MM.1S (cell line): ENCODE results near the gene BPIFB2.

Experiments
- DNase-seq: peaks from one replicate; pipeline ENCODE4 v3.0.0-alpha.2; 2015
- H2AFZ ChIP-seq: fragments of 300-600 bp; sonication (generic); 2 replicates; pipeline ENCODE4 v1.6.0; 2016; ENCODE audit warnings: antibody characterized with exemption, low read length
- H3F3A ChIP-seq: fragments of 300-600 bp; sonication (generic); 2 replicates; pipeline ENCODE4 v1.6.1; 2016; ENCODE audit warnings: mild to moderate bottlenecking, antibody characterized with exemption, low read length, moderate library complexity, mixed read lengths; ENCODE audit not compliant: insufficient read depth
- H3K27ac ChIP-seq: fragments of 300-600 bp; sonication (generic); 2 replicates; pipeline ENCODE4 v1.5.1; 2016; ENCODE audit warnings: mild to moderate bottlenecking, low read length
- H3K27me3 ChIP-seq: fragments of 300-600 bp; sonication (generic); replicated peaks from 2 replicates; pipeline ENCODE4 v1.6.0; 2016; ENCODE audit warnings: low read length; ENCODE audit not compliant: insufficient read depth
- H3K36me3 ChIP-seq: fragments of 300-600 bp; sonication (generic); replicated peaks from 2 replicates; pipeline ENCODE4 v1.6.1; 2016; ENCODE audit warnings: mild to moderate bottlenecking, low read length, mixed read lengths; ENCODE audit not compliant: insufficient read depth
- H3K4me1 ChIP-seq: fragments of 300-600 bp; sonication (generic); 2 replicates; pipeline ENCODE4 v1.6.1; 2016; ENCODE audit warnings: low read length, mixed read lengths
- H3K4me2 ChIP-seq: fragments of 300-600 bp; sonication (generic); 2 replicates; pipeline ENCODE4 v1.6.0; 2016; ENCODE audit warnings: low read depth, low read length
- H3K4me3 ChIP-seq: fragments of 300-600 bp; sonication (generic); 2 replicates; pipeline ENCODE4 v1.5.1; 2016; ENCODE audit warnings: low read length, mixed read lengths
- H3K79me2 ChIP-seq: fragments of 300-600 bp; sonication (generic); 2 replicates; pipeline ENCODE4 v1.6.1; 2016; ENCODE audit warnings: mixed run types, low read length, mixed read lengths
- H3K9ac ChIP-seq: fragments of 300-600 bp; sonication (generic); 2 replicates; pipeline ENCODE4 v1.6.1; 2016; ENCODE audit warnings: low read length, mixed read lengths
- H3K9me2 ChIP-seq: fragments of 300-600 bp; sonication (generic); replicated peaks from 2 replicates; pipeline ENCODE4 v1.6.1; 2016; ENCODE audit warnings: mild to moderate bottlenecking, low read length, mixed read lengths; ENCODE audit not compliant: insufficient read depth
- H3K9me3 ChIP-seq: fragments of 300-600 bp; sonication (generic); replicated peaks from 2 replicates; pipeline ENCODE4 v1.6.1; 2016; ENCODE audit warnings: mild to moderate bottlenecking, low read length, mixed read lengths; ENCODE audit not compliant: insufficient read depth
- H4K20me1 ChIP-seq: fragments of 300-600 bp; sonication (generic); 2 replicates; pipeline ENCODE4 v1.6.1; 2016; ENCODE audit warnings: mild to moderate bottlenecking, low read length, moderate library complexity, mixed read lengths; ENCODE audit not compliant: insufficient read depth
- EZH2 ChIP-seq: fragments of 300-600 bp; sonication (generic); optimal IDR thresholded peaks from 2 replicates; pipeline ENCODE3; 2017; ENCODE audit warnings: low read depth, mild to moderate bottlenecking, antibody characterized with exemption, low read length, mixed read lengths
- EZH2phosphoT487 ChIP-seq: fragments of 300-600 bp; sonication (generic); IDR thresholded peaks from 2 replicates; pipeline ENCODE4 v1.6.1; 2018; ENCODE audit warnings: antibody characterized with exemption, low read length
- TF ChIP-seq, protein P1 (sequence below): fragments of 300-600 bp; sonication (generic); IDR thresholded peaks from 2 replicates; pipeline ENCODE4 v1.5.1; 2016; ENCODE audit warnings: antibody characterized with exemption, low read length, mixed read lengths

BPIFB2 gene

GRCh38 chr20:32965581-32966373 is 41.7 kb upstream of the BPIFB2 start:
- H3K9ac ChIP-seq, result no peak overlapping the region

DNA sequence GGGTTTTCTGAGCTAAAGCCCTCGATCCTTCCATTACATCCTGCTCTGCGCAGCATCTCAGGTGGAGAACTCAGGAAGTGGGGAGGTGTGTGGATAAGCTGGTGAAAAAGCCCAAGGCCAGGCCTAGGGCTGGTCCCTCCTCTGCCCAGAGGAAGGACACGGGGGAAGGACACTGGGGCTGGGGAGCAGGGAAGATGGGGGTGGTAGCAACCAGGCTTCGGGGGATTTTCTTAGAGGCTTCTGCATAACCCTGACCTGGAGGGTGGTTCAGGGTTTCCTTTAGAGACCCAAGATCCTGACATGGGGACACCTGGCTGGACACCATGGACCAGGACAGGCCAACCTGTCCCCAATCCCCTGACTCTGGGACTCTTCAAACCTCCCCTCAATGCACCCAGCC is 41.1 kb upstream of the BPIFB2 start:
- no peak for DNase-seq
- H3K4me2 ChIP-seq, result no peak overlapping the region
- TF ChIP-seq, protein P1, sequence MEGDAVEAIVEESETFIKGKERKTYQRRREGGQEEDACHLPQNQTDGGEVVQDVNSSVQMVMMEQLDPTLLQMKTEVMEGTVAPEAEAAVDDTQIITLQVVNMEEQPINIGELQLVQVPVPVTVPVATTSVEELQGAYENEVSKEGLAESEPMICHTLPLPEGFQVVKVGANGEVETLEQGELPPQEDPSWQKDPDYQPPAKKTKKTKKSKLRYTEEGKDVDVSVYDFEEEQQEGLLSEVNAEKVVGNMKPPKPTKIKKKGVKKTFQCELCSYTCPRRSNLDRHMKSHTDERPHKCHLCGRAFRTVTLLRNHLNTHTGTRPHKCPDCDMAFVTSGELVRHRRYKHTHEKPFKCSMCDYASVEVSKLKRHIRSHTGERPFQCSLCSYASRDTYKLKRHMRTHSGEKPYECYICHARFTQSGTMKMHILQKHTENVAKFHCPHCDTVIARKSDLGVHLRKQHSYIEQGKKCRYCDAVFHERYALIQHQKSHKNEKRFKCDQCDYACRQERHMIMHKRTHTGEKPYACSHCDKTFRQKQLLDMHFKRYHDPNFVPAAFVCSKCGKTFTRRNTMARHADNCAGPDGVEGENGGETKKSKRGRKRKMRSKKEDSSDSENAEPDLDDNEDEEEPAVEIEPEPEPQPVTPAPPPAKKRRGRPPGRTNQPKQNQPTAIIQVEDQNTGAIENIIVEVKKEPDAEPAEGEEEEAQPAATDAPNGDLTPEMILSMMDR, result no peak
- TF ChIP-seq EZH2phosphoT487 (no peak), EZH2 (no peak)
- no peaks in the 10 kb centered on the region for H3F3A ChIP-seq
- 0 out of 2 replicates have a peak, but pooled peaks cover 5% of the 10 kb centered on the region for H3K27me3 ChIP-seq
- no peak overlapping the region for H3K4me3 ChIP-seq
- H3K27ac ChIP-seq, result no peak overlapping the region
- no peak overlapping the region for H2AFZ ChIP-seq
- H3K4me1 ChIP-seq, result peaks cover 4% of the 10 kb centered on the region
- no peak overlapping the region for H3K9ac ChIP-seq
- H3K36me3 ChIP-seq, result no peaks in the 10 kb centered on the region
- H3K79me2 ChIP-seq, result no peaks in the 10 kb centered on the region
- H3K9me2 ChIP-seq, result no peaks in the 10 kb centered on the region
- no peaks in the 10 kb centered on the region for H3K9me3 ChIP-seq
- H4K20me1 ChIP-seq, result no peaks in the 10 kb centered on the region

More at GRCh38 chr20:32965581-32966373, 41.7 kb upstream of the BPIFB2 start:
- no peak for TF ChIP-seq EZH2
- TF ChIP-seq, protein P1, result no peak
- no peak for TF ChIP-seq EZH2phosphoT487
- H3K79me2 ChIP-seq, result no peaks in the 10 kb centered on the region
- H3K27ac ChIP-seq, result no peak overlapping the region
- H3K36me3 ChIP-seq, result no peaks in the 10 kb centered on the region
- H3K9me2 ChIP-seq, result no peaks in the 10 kb centered on the region
- H3K9me3 ChIP-seq, result no peaks in the 10 kb centered on the region
- H3K4me2 ChIP-seq, result no peak overlapping the region
- no peak for DNase-seq
- no peak overlapping the region for H2AFZ ChIP-seq
- no peak overlapping the region for H3K4me3 ChIP-seq
- no peaks in the 10 kb centered on the region for H3K4me1 ChIP-seq
- H3F3A ChIP-seq, result no peaks in the 10 kb centered on the region
- 0 out of 2 replicates have a peak, but pooled peaks cover 5% of the 10 kb centered on the region for H3K27me3 ChIP-seq
- no peaks in the 10 kb centered on the region for H4K20me1 ChIP-seq

GRCh38 chr20:32966881-32967781 is 40.4 kb upstream of the BPIFB2 start:
- Histone ChIP-seq H2AFZ (no peak overlapping the region), H3K9ac (no peak overlapping the region), H3K27me3 (no peaks in the 10 kb centered on the region), H3K4me3 (no peak overlapping the region), H3F3A (no peaks in the 10 kb centered on the region), H3K4me2 (no peak overlapping the region), H3K27ac (no peak overlapping the region), H3K9me2 (no peaks in the 10 kb centered on the region), H3K36me3 (no peaks in the 10 kb centered on the region), H3K4me1 (peaks cover 11% of the 10 kb centered on the region), H3K79me2 (no peaks in the 10 kb centered on the region), H3K9me3 (no peaks in the 10 kb centered on the region), H4K20me1 (no peaks in the 10 kb centered on the region)
- no peak for DNase-seq
- TF ChIP-seq EZH2phosphoT487 (no peak), EZH2 (no peak)
- TF ChIP-seq, protein P1, result no peak
